Esophagus squamous epithelium (tissue), 5 donors: ENCODE results near the gene SYT9. TPM values are rescaled to one million over a fixed set of nuclear protein-coding genes. Genes with fewer than 3 reads are reported as not detected.

Experiments
- DNase-seq: peaks from one replicate; lab custom pipeline; 2025; lab: John Stamatoyannopoulos, UW
- H3K27ac ChIP-seq, 4 donors: fragments of 200-600 bp; sonication (generic); one replicate each; pipeline ENCODE4 v1.5.1; 2016 to 2019; ENCODE audit warnings: mild to moderate bottlenecking in 1 of 4
- H3K27me3 ChIP-seq, 4 donors: fragments of 200-600 bp; sonication (generic); 1 replicate in 3 of 4; 2 replicates in 1 of 4; pipeline versions ENCODE4 v1.5.1 to v1.6.0; 2017 to 2021; ENCODE audit warnings: antibody characterized with exemption in 1 of 4
- H3K36me3 ChIP-seq, 3 donors: fragments of 200-600 bp; sonication (generic); one replicate each; pipeline ENCODE4 v1.5.1; 2016 to 2019
- H3K4me1 ChIP-seq, 3 donors: fragments of 200-600 bp; sonication (generic); one replicate each; pipeline ENCODE4 v1.5.1; 2017 to 2019
- H3K4me3 ChIP-seq, 4 donors: fragments of 200-600 bp; sonication (generic); 1 replicate in 3 of 4; 2 replicates in 1 of 4; pipeline ENCODE4 v1.5.1; 2016 to 2019; ENCODE audit warnings: mild to moderate bottlenecking in 2 of 4, moderate library complexity in 1 of 4
- H3K9me3 ChIP-seq, 3 donors: fragments of 200-600 bp; sonication (generic); one replicate each; pipeline ENCODE4 v1.5.1; 2016 to 2019
- POLR2A ChIP-seq, 4 donors: fragments of 450-650 bp; IDR thresholded peaks; one replicate each; pipeline ENCODE4 v1.6.1; 2017; ENCODE audit warnings: antibody characterized with exemption in 4 of 4, mild to moderate bottlenecking in 4 of 4, moderate library complexity in 3 of 4
- WGBS, 2 donors: methylation state at CpG; one replicate each; pipeline ENCODE4 v1.1.5; 2018; 5-methylcytosine and 5-hydroxymethylcytosine counted together
- intact Hi-C: fragments of 100-400 bp; cut with DNase I; formaldehyde crosslinking; loops from one replicate; pipeline ENCODE4 v1.15.0; 2022
- total RNA-seq, 4 donors: library from RNA; depleted of rRNA; stranded (reverse); fragments of >200 nt; gene quantifications; one replicate each; pipeline ENCODE4 v1.1.0, GENCODE V29; 2016
- TF ChIP-seq, protein P1 (sequence below), 6 experiments: fragments of 450-650 bp in 4 of 6; fragments of 200-600 bp in 2 of 6; sonication (generic) in 2 of 6; IDR thresholded peaks; one replicate each; pipeline ENCODE4 v1.5.1; 2016 to 2019; ENCODE audit warnings: antibody characterized with exemption in 6 of 6, mild to moderate bottlenecking in 4 of 6, moderate library complexity in 4 of 6
- donor health status: DM: yes; HTN: yes; CAD: no.

SYT9 gene
- total RNA-seq, 4 donors from 2014 or later, result 0.19 TPM; not detected in 3

DNA sequence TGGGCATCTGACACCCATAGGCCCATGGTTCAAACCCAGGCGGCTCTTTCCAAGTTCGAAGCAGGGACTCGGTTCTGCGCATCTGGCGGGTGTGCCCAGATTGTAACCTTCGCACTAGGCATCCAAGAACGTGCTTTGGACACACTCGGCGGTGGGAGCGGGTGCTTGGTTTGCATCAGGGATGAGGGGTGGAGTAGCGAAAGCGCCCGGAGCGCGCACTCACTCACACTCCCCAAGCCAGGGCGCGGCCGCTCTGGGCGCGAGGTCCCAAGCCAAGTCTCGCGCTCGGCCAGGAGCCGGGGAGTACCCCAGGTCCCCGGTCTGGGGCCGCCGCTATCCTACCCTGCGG lies 243 bp upstream of the SYT9 start:
- H3K9me3 ChIP-seq, result no peaks in the 10 kb centered on the region
- intact Hi-C loops, result no loop called here
- TF ChIP-seq POLR2A (IDR thresholded peaks at IDR 0.05), result no peak
- TF ChIP-seq, protein P1, sequence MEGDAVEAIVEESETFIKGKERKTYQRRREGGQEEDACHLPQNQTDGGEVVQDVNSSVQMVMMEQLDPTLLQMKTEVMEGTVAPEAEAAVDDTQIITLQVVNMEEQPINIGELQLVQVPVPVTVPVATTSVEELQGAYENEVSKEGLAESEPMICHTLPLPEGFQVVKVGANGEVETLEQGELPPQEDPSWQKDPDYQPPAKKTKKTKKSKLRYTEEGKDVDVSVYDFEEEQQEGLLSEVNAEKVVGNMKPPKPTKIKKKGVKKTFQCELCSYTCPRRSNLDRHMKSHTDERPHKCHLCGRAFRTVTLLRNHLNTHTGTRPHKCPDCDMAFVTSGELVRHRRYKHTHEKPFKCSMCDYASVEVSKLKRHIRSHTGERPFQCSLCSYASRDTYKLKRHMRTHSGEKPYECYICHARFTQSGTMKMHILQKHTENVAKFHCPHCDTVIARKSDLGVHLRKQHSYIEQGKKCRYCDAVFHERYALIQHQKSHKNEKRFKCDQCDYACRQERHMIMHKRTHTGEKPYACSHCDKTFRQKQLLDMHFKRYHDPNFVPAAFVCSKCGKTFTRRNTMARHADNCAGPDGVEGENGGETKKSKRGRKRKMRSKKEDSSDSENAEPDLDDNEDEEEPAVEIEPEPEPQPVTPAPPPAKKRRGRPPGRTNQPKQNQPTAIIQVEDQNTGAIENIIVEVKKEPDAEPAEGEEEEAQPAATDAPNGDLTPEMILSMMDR (IDR thresholded peaks at IDR 0.05), result no peak

DNA sequence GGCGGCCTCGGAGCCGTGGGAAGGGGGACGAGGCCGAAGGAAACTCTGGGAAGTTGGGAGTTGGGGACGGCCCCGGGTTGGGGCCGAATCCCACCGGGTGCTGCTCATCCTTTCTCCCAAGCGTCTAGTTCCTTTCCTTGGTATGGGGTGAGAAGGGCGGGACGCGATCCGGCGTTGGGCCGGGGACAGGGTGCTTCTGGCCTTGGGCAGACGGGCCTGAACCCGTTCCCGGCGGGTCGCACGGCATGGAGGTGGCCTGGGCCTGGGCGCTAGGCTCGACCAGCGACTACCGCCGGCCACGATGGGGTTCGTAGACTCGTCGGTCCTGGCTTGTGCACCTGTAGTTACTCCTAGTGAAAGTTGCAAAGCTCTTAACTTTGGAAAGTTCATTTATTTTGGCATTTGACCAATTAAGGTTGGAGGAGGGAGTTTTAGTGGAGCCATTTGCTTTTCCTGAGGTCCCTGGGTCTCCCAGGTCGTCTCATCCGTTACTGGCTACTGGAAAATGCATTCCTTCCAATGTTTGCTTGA lies 1.0 kb downstream of the SYT9 start:
- no peaks in the 10 kb centered on the region for H3K36me3 ChIP-seq
- TF ChIP-seq POLR2A (IDR thresholded peaks at IDR 0.05), result no peak
- TF ChIP-seq, protein P1 (IDR thresholded peaks at IDR 0.05), result no peak
- H3K9me3 ChIP-seq, result no peaks in the 10 kb centered on the region
- WGBS, 2 donors, result 20 to 30% methylated on average over 6 to 15 of the region's 33 CpGs
- no peak overlapping the region for H3K27ac ChIP-seq
- peaks cover 14 to 19% (median 16%) of the 10 kb centered on the region in 3 donors for H3K4me1 ChIP-seq
- intact Hi-C loops, result no loop called here
- H3K27me3 ChIP-seq, result peaks cover 11 to 51% (median 12%) of the 10 kb centered on the region in 4 donors
- DNase-seq, result no peak
- peak overlapping the region in 3 of 4 donors; percentile 37 to 67 (median 50) for H3K4me3 ChIP-seq

More for the DNA sequence above, 243 bp upstream of the SYT9 start:
- 6% methylated on average over 13 of the region's 28 CpGs; no CpG with 5 or more reads in 1 of the 2 donors for WGBS, 2 donors
- Histone ChIP-seq H3K4me1 (peaks cover 14 to 19% (median 16%) of the 10 kb centered on the region in 3 donors), H3K36me3 (no peaks in the 10 kb centered on the region), H3K4me3 (peak overlapping the region; percentile 28 to 67 (median 44)), H3K27me3 (peaks cover 11 to 51% (median 12%) of the 10 kb centered on the region in 4 donors), H3K27ac (no peak overlapping the region)
- DNase-seq, result no peak

DNA sequence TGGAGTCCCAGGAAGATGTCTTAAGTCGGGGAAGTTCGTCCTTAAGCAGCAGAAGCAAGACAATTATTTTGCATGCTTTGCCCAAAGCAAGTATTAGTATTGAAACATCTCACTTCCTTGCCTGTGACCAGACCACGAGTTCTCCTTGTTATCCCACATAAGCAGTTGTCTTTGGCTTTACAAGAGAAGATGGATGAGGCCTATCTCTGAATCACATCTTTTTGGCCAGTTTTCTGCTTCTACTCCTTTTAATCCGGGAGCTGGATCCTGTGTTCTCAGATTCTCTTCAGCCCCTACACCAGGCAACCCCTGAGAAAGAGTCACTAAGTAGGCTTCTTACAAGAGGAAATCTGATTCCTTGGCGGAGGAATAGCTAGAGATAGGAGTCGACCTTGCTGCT lies 2.1 kb downstream of the SYT9 start:
- Histone ChIP-seq H3K4me1 (peaks cover 14 to 19% (median 16%) of the 10 kb centered on the region in 3 donors), H3K27me3 (peaks cover 11 to 51% (median 12%) of the 10 kb centered on the region in 4 donors), H3K9me3 (no peaks in the 10 kb centered on the region), H3K36me3 (no peaks in the 10 kb centered on the region), H3K27ac (no peak overlapping the region), H3K4me3 (no peak overlapping the region)
- intact Hi-C loops, result no loop called here
- TF ChIP-seq, protein P1 (IDR thresholded peaks at IDR 0.05), result no peak
- TF ChIP-seq POLR2A (IDR thresholded peaks at IDR 0.05), result no peak
- no peak for DNase-seq
- 67 to 72% methylated on average over 4 to 6 of the region's 6 CpGs for WGBS, 2 donors

DNA sequence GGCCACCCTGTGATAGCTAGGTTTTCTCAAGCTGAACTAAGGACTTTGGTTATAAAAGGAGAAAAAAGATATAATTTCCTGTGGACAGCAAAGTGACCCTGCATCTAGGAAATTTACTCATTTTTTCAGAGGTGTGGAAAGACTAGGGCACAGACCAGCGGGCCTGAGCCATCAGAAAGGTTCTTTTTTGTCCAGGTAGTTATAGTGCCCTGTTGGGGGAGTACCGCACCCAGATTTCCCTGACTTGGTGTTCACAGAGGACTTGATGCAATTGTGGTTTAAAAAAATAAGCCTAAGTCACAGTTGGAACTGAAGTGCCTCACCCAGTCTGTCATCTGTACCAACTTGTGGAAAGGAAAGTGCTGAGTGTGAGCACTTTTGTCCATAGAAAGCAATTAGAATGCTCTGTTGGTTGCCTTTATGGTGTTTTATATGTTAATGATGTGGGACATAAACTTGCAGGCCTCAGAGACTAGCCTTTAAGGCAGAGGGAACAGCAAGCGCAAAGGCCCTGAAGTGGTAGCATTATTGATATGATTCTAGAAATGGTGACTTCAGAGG lies 3.1 kb downstream of the SYT9 start:
- H3K4me3 ChIP-seq, result no peak overlapping the region
- TF ChIP-seq, protein P1 (IDR thresholded peaks at IDR 0.05), result no peak
- TF ChIP-seq POLR2A (IDR thresholded peaks at IDR 0.05), result no peak

DNA sequence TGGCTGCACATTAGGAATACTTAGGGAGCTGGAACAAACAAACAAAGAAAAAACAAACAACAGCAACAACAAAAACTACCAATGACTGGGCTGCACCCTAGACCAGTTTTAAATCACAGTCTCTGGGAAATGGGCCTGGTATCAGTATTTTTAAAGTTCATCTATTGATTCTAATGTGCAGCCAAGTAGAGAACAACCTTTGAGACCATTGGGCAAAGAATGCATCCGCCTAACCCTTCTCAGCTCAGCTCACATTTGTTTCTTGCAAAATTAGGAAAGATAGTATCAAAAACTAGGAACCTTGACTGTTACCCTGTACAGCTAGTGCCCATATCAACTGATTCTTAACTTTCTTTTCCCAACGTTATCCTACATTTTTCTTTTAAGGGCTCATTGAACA lies 5.2 kb downstream of the SYT9 start:
- Histone ChIP-seq H3K9me3 (no peaks in the 10 kb centered on the region), H3K27me3 (peaks cover 7 to 33% (median 10%) of the 10 kb centered on the region in 4 donors), H3K4me1 (peaks cover 7 to 11% (median 10%) of the 10 kb centered on the region in 3 donors), H3K36me3 (no peaks in the 10 kb centered on the region), H3K4me3 (no peak overlapping the region), H3K27ac (no peak overlapping the region)
- DNase-seq, result no peak
- WGBS, 2 donors, result 39 to 54% methylated on average over 2 of the region's 2 CpGs
- TF ChIP-seq, protein P1 (IDR thresholded peaks at IDR 0.05), result no peak
- no peak for TF ChIP-seq POLR2A (IDR thresholded peaks at IDR 0.05)
- intact Hi-C loops, result no loop called here

More for the DNA sequence above, 3.1 kb downstream of the SYT9 start:
- intact Hi-C loops, result no loop called here
- no peak overlapping the region for H3K27ac ChIP-seq
- no peaks in the 10 kb centered on the region for H3K9me3 ChIP-seq
- peaks cover 14 to 19% (median 16%) of the 10 kb centered on the region in 3 donors for H3K4me1 ChIP-seq
- DNase-seq, result no peak
- WGBS, 2 donors, result 60 to 92% methylated on average over 3 of the region's 3 CpGs
- H3K36me3 ChIP-seq, result no peaks in the 10 kb centered on the region
- peaks cover 11 to 50% (median 12%) of the 10 kb centered on the region in 4 donors for H3K27me3 ChIP-seq
